ENCODE measurements around the gene DBNDD1.
"Not testable (repeated sequence)": the region's sequence is repeated elsewhere in the genome, so short reads cannot be mapped to it uniquely, and the experiment has no call there.

DBNDD1 gene

GRCh38 chr16:90018652-90019542 is at the start of gene DBNDD1:
DBNDD1 (minus strand) TSS chr16:90019456; CDS start chr16:90019341, 115 bp downstream.
- Mint-ChIP-seq H3K4me3 (peak within 1 kb of the TSS; percentile 84 to 98 (median 92)), H3K36me3 (ENCODE audit: low read depth) (no peaks in the 10 kb centered on the region), H3K9me3 (no peaks in the 10 kb centered on the region), H3K27ac (peak within 1 kb of the TSS; percentile 81 to 97 (median 95)), H3K27me3 (ENCODE audit: low read depth) (peaks cover 51% of the 10 kb centered on the region), H3K4me1 (peaks cover 30% of the 10 kb centered on the region)
- no peak for TF ChIP-seq CTCF (IDR thresholded peaks at IDR 0.05; ENCODE audit: unreplicated experiment in 3 of 3)

- Mint-ChIP-seq H3K4me1 (no peaks in the 10 kb centered on the region), H3K27ac (no peak overlapping the region), H3K27me3 (ENCODE audit: low read depth) (peaks cover 38% of the 10 kb centered on the region), H3K4me3 (no peak overlapping the region), H3K36me3 (ENCODE audit: low read depth) (no peaks in the 10 kb centered on the region), H3K9me3 (peaks cover 17% of the 10 kb centered on the region)
- no peak for TF ChIP-seq CTCF (IDR thresholded peaks at IDR 0.05; ENCODE audit: unreplicated experiment in 3 of 3)
Observed at GRCh38 chr16:90061437-90061836, 42.2 kb upstream of the DBNDD1 start.

GRCh38 chr16:90057738-90058173 is 38.5 kb upstream of the DBNDD1 start:
- no peak for TF ChIP-seq CTCF (IDR thresholded peaks at IDR 0.05; ENCODE audit: unreplicated experiment in 3 of 3)
- Mint-ChIP-seq H3K27me3 (ENCODE audit: low read depth) (peaks cover 30% of the 10 kb centered on the region), H3K27ac (no peak overlapping the region), H3K4me1 (no peaks in the 10 kb centered on the region), H3K36me3 (ENCODE audit: low read depth) (peaks cover 12% of the 10 kb centered on the region), H3K4me3 (no peak overlapping the region), H3K9me3 (peaks cover 38% of the 10 kb centered on the region)

DNA sequence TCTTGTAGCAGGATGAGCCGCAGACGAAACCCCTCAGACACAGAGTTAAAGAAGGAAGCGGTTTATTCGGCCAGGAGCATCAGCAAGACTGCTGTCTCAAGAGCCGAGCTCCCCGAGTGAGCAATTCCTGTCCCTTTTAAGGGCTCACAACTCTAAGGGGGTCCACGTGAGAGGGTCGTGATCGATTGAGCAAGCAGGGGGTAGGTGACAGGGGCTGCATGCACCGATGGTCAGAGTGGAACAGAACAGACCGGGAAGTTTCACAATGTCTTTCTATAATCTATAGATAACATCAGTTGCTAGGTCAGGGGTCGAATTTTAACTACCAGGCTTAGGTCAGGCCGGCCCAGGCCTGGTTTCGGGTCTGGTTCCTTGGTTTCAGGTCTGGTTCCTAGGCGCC is 37.3 kb upstream of the DBNDD1 start:
- H3K4me1 Mint-ChIP-seq, H3K4me3 Mint-ChIP-seq, H3K27ac Mint-ChIP-seq: not testable (repeated sequence)
- Mint-ChIP-seq H3K36me3 (ENCODE audit: low read depth) (peaks cover 12% of the 10 kb centered on the region), H3K9me3 (peaks cover 42% of the 10 kb centered on the region), H3K27me3 (ENCODE audit: low read depth) (peaks cover 30% of the 10 kb centered on the region)

GRCh38 chr16:90055371-90055770 is 36.1 kb upstream of the DBNDD1 start:
- no peak for TF ChIP-seq CTCF (IDR thresholded peaks at IDR 0.05; ENCODE audit: unreplicated experiment in 3 of 3)
- Mint-ChIP-seq H3K4me1 (no peaks in the 10 kb centered on the region), H3K36me3 (ENCODE audit: low read depth) (peaks cover 12% of the 10 kb centered on the region), H3K27me3 (ENCODE audit: low read depth) (peaks cover 30% of the 10 kb centered on the region), H3K27ac (no peak overlapping the region), H3K9me3 (peaks cover 42% of the 10 kb centered on the region), H3K4me3 (no peak overlapping the region)

- Mint-ChIP-seq H3K4me3 (no peak overlapping the region), H3K4me1 (peaks cover under 1% of the 10 kb centered on the region), H3K27ac (no peak overlapping the region), H3K9me3 (peaks cover 41% of the 10 kb centered on the region), H3K36me3 (ENCODE audit: low read depth) (peaks cover 12% of the 10 kb centered on the region), H3K27me3 (ENCODE audit: low read depth) (peaks cover 27% of the 10 kb centered on the region)
- no peak for TF ChIP-seq CTCF (IDR thresholded peaks at IDR 0.05; ENCODE audit: unreplicated experiment in 3 of 3)
Observed at GRCh38 chr16:90054554-90054953, 35.3 kb upstream of the DBNDD1 start.
